ENCODE data around the gene COP1. TPM values are rescaled to one million over a fixed set of nuclear protein-coding genes. Genes with fewer than 3 reads are reported as not detected.

The COP1 gene
- total and polyA plus RNA-seq, 2 of the 4 experiments (the other 2 are of a cell fraction), result 17.8 to 35.0 TPM

GRCh38 chr1:175935166-175935565 is 271.9 kb downstream of the COP1 start:
- no TSS peak for BruUV-seq (replicated peaks)
- Histone ChIP-seq H3K14ac (replicated peaks; ENCODE audit: low read depth, low read length) (no peak overlapping the region), H2BK15ac (ENCODE audit: low read depth, low read length) (no peak overlapping the region; the same call in 2 of the 3 replicates), H3K23ac (ENCODE audit: low read depth, low read length) (no peak overlapping the region), H3K9ac (ENCODE audit: low read depth, low read length) (no peak overlapping the region), H3K27me3 (ENCODE audit: control insufficient read depth, insufficient read depth, low read length) (no peaks in the 10 kb centered on the region), H2BK20ac (ENCODE audit: low read depth, low read length) (no peak overlapping the region), H3K4me1 (ENCODE audit: control insufficient read depth, insufficient read depth, low read length) (0 out of 2 replicates have a peak, but pooled peaks cover 3% of the 10 kb centered on the region), H3K9me1 (ENCODE audit: insufficient read depth, low read length) (no peaks in the 10 kb centered on the region), H2BK120ac (ENCODE audit: low read depth, low read length) (no peak overlapping the region), H4K5ac (ENCODE audit: low read depth, low read length) (no peak overlapping the region), H3K79me1 (ENCODE audit: low read depth in 1 of 2, low read length in 2 of 2) (no peaks in the 10 kb centered on the region), H3K4ac (ENCODE audit: low read depth, low read length) (no peak overlapping the region), H3K9me3 (ENCODE audit: control insufficient read depth, insufficient read depth, low read length) (no peaks in the 10 kb centered on the region), H2AK5ac (ENCODE audit: low read depth, low read length) (0 out of 2 replicates have a peak overlapping the region, but pooled peaks have one; percentile 18), H3K4me2 (ENCODE audit: low read depth, low read length) (no peak overlapping the region), H2BK5ac (ENCODE audit: low read depth, low read length, poor library complexity, severe bottlenecking) (no peak overlapping the region), H3K4me3 (ENCODE audit: insufficient read depth, low read depth, low read length) (no peak overlapping the region), H2AFZ (replicated peaks; ENCODE audit: low read length, poor library complexity) (no peak overlapping the region), H3K36me3 (ENCODE audit: control insufficient read depth, insufficient read depth, low read length) (peaks cover 8% of the 10 kb centered on the region; the same call in 1 of the 2 replicates), H3K27ac (ENCODE audit: insufficient read depth, low read length) (no peak overlapping the region), H3K56ac (ENCODE audit: extremely low read depth, insufficient read depth, low read length) (no peak overlapping the region), H4K91ac (ENCODE audit: insufficient read depth, low read depth, low read length) (no peak overlapping the region), H4K8ac (ENCODE audit: low read depth in 2 of 2, low read length in 2 of 2) (no peak overlapping the region), H4K20me1 (ENCODE audit: insufficient read depth, low read length) (no peaks in the 10 kb centered on the region), H2AK9ac (replicated peaks; ENCODE audit: low read depth, low read length, poor library complexity) (no peak overlapping the region), H3K18ac (ENCODE audit: low read depth, low read length) (no peak overlapping the region)
- intact Hi-C loops (cut with micrococcal nuclease) (no loop called here), dilution Hi-C loops (cut with HindIII; ENCODE audit: low sequenced_read_pairs, unreplicated experiment) (no loop called here), in situ Hi-C loops (cut with MboI; ENCODE audit: low sequenced_read_pairs) (no loop called here)
- CTCF ChIA-PET, result interaction anchor here (0.6 to 2.0 kb wide), 2 partner anchors 11 to 160 kb away, joined by 4 read pairs; no protein-coding TSS in a partner anchor
- no peak for ATAC-seq (ENCODE audit: low read depth)
- POLR2A ChIA-PET (ENCODE audit: unreplicated experiment), result no interaction called here
- TF ChIP-seq CHD1 (IDR thresholded peaks at IDR 0.05; ENCODE audit: low read depth, low read length) (no peak), CEBPB (IDR thresholded peaks at IDR 0.05; ENCODE audit: low read depth, low read length) (no peak)
- DNase-seq, result no peak
- no CpG with 5 or more reads among the region's 3 CpGs for WGBS, 2 experiments (ENCODE audit: extremely low coverage in 2 of 2, insufficient read length in 1 of 2)

Data from IMR-90 (cell line).